Effector memory CD4-positive, alpha-beta T cell (primary cell): ENCODE measurements around the gene REEP3.
"Not testable (repeated sequence)": the region's sequence is repeated elsewhere in the genome, so short reads cannot be mapped to it uniquely, and the experiment has no call there.

Source experiments
- DNase-seq, 3 donors: peaks; one replicate each; pipeline ENCODE4 v3.0.0-alpha.2; 2020
- H3K27ac ChIP-seq: 2 replicates; pipeline ENCODE4 v1.7.0; 2013; ENCODE audit warnings: mild to moderate bottlenecking, low read length, moderate library complexity; ENCODE audit not compliant: insufficient read depth, poor library complexity, severe bottlenecking
- H3K27me3 ChIP-seq: replicated peaks from 2 replicates; pipeline ENCODE4 v1.7.0; 2013; ENCODE audit warnings: mild to moderate bottlenecking, low read length; ENCODE audit not compliant: insufficient read depth, control insufficient read depth, poor library complexity, severe bottlenecking
- H3K36me3 ChIP-seq: 2 replicates; pipeline ENCODE4 v1.7.0; 2013; ENCODE audit warnings: mild to moderate bottlenecking, low read length, moderate library complexity; ENCODE audit not compliant: control insufficient read depth, insufficient read depth
- H3K4me1 ChIP-seq: 2 replicates; pipeline ENCODE4 v1.7.0; 2013; ENCODE audit warnings: low read length, mild to moderate bottlenecking; ENCODE audit not compliant: control insufficient read depth, insufficient read depth, poor library complexity, severe bottlenecking
- H3K4me3 ChIP-seq: 2 replicates; pipeline ENCODE4 v1.7.0; 2013; ENCODE audit warnings: low read length, low read depth, mild to moderate bottlenecking; ENCODE audit not compliant: insufficient read depth, poor library complexity, severe bottlenecking
- H3K9me3 ChIP-seq: 2 replicates; pipeline ENCODE4 v1.7.0; 2013; ENCODE audit warnings: mild to moderate bottlenecking, low read length, moderate library complexity; ENCODE audit not compliant: control insufficient read depth

The REEP3 gene

GRCh38 chr10:63558132-63558784 is 37.1 kb downstream of the REEP3 start:
- Histone ChIP-seq H3K9me3 (no peaks in the 10 kb centered on the region), H3K4me3 (no peak overlapping the region), H3K27ac (no peak overlapping the region), H3K36me3 (no peaks in the 10 kb centered on the region), H3K4me1 (peaks cover 11% of the 10 kb centered on the region), H3K27me3 (no peaks in the 10 kb centered on the region)
- DNase-seq = no peak

- no peaks in the 10 kb centered on the region for H3K36me3 ChIP-seq
- H3K4me3 ChIP-seq = no peak overlapping the region
- peaks cover 13% of the 10 kb centered on the region for H3K4me1 ChIP-seq
- DNase-seq = no peak
- no peak overlapping the region for H3K27ac ChIP-seq
- H3K9me3 ChIP-seq = no peaks in the 10 kb centered on the region
- H3K27me3 ChIP-seq = no peaks in the 10 kb centered on the region
Measured at GRCh38 chr10:63561341-63561740, 40.1 kb downstream of the REEP3 start.

GRCh38 chr10:63562391-63562790 is 41.2 kb downstream of the REEP3 start:
- H3K9me3 ChIP-seq = no peaks in the 10 kb centered on the region
- DNase-seq = no peak
- no peak overlapping the region for H3K4me3 ChIP-seq
- H3K36me3 ChIP-seq = no peaks in the 10 kb centered on the region
- no peaks in the 10 kb centered on the region for H3K27me3 ChIP-seq
- H3K4me1 ChIP-seq = peaks cover 13% of the 10 kb centered on the region
- no peak overlapping the region for H3K27ac ChIP-seq

- H3K36me3 ChIP-seq = no peaks in the 10 kb centered on the region
- no peak for DNase-seq
- H3K27me3 ChIP-seq = no peaks in the 10 kb centered on the region
- H3K4me3 ChIP-seq = no peak overlapping the region
- H3K9me3 ChIP-seq = no peaks in the 10 kb centered on the region
- H3K4me1 ChIP-seq = peaks cover 13% of the 10 kb centered on the region
- H3K27ac ChIP-seq = no peak overlapping the region
Measured at GRCh38 chr10:63562857-63563256, 41.7 kb downstream of the REEP3 start.

GRCh38 chr10:63563623-63564022 is 42.4 kb downstream of the REEP3 start:
- Histone ChIP-seq H3K4me3 (peak overlapping the region; percentile 5), H3K4me1 (peaks cover 13% of the 10 kb centered on the region), H3K36me3 (no peaks in the 10 kb centered on the region), H3K27me3 (no peaks in the 10 kb centered on the region), H3K27ac (no peak overlapping the region), H3K9me3 (no peaks in the 10 kb centered on the region)
- DNase-seq = no peak

GRCh38 chr10:63564731-63565130 is 43.5 kb downstream of the REEP3 start:
- H3K9me3 ChIP-seq, H3K27me3 ChIP-seq, H3K4me3 ChIP-seq, DNase-seq, H3K27ac ChIP-seq, H3K36me3 ChIP-seq: not testable (repeated sequence)
- H3K4me1 ChIP-seq = peaks cover 13% of the 10 kb centered on the region

- no peak for DNase-seq
- peak overlapping the region; percentile 11 for H3K27ac ChIP-seq
- no peaks in the 10 kb centered on the region for H3K27me3 ChIP-seq
- H3K9me3 ChIP-seq = no peaks in the 10 kb centered on the region
- no peak overlapping the region for H3K4me3 ChIP-seq
- peaks cover 13% of the 10 kb centered on the region for H3K4me1 ChIP-seq
- no peaks in the 10 kb centered on the region for H3K36me3 ChIP-seq
Measured at GRCh38 chr10:63573068-63573697, 52.0 kb downstream of the REEP3 start.

- Histone ChIP-seq H3K9me3 (no peaks in the 10 kb centered on the region), H3K4me1 (peaks cover 13% of the 10 kb centered on the region), H3K36me3 (no peaks in the 10 kb centered on the region), H3K27me3 (no peaks in the 10 kb centered on the region), H3K27ac (no peak overlapping the region), H3K4me3 (no peak overlapping the region)
- DNase-seq = no peak
Measured at GRCh38 chr10:63574011-63574410, 52.8 kb downstream of the REEP3 start.

- Histone ChIP-seq H3K27me3 (no peaks in the 10 kb centered on the region), H3K9me3 (no peaks in the 10 kb centered on the region), H3K4me1 (peaks cover 13% of the 10 kb centered on the region), H3K27ac (no peak overlapping the region), H3K36me3 (peaks cover 3% of the 10 kb centered on the region), H3K4me3 (no peak overlapping the region)
- no peak for DNase-seq
Measured at GRCh38 chr10:63576501-63576900, 55.3 kb downstream of the REEP3 start.

GRCh38 chr10:63578501-63578900 is 57.3 kb downstream of the REEP3 start:
- no peak for DNase-seq
- Histone ChIP-seq H3K4me1 (peaks cover 4% of the 10 kb centered on the region), H3K9me3 (no peaks in the 10 kb centered on the region), H3K36me3 (peaks cover 3% of the 10 kb centered on the region), H3K4me3 (no peak overlapping the region), H3K27ac (no peak overlapping the region), H3K27me3 (no peaks in the 10 kb centered on the region)
